GM19099 (cell line): Measurements from ENCODE around the gene IFNAR1.

Source experiments
- POLR2A ChIP-seq: IDR thresholded peaks from 3 replicates; pipeline ENCODE4 v1.6.1; 2011; ENCODE audit warnings: low read depth; ENCODE audit not compliant: insufficient read length; ENCODE audit errors: extremely low read depth

Gene IFNAR1

GRCh38 chr21:33325222-33326067, 675 bp downstream of the IFNAR1 start:
- TF ChIP-seq POLR2A, result no peak

GRCh38 chr21:33327326-33327725, 2.6 kb downstream of the IFNAR1 start:
- no peak for TF ChIP-seq POLR2A

- no peak for TF ChIP-seq POLR2A
These were observed 3.1 kb downstream of the IFNAR1 start for GRCh38 chr21:33327792-33328433.

DNA sequence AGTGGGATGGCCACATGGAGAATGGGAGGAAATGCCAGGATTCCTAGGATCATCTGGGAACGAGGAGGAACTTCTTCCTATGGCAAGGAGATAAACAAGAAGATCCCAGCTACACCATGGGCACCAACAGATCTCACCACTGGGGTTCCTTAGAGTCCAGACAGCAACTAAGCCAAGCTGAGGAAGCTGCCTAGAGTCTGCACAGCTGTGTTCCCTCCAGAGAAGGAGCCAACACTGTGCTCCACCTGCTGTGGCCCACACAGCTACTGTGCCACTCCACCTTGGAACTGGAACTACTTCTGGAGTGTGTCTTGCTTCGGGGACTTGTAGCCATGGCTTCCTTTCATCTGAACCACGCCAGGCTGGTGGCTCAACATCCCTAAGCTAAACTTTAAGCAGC, 6.0 kb downstream of the IFNAR1 start:
- no peak for TF ChIP-seq POLR2A

GRCh38 chr21:33332143-33332542, 7.4 kb downstream of the IFNAR1 start:
- TF ChIP-seq POLR2A, result no peak

DNA sequence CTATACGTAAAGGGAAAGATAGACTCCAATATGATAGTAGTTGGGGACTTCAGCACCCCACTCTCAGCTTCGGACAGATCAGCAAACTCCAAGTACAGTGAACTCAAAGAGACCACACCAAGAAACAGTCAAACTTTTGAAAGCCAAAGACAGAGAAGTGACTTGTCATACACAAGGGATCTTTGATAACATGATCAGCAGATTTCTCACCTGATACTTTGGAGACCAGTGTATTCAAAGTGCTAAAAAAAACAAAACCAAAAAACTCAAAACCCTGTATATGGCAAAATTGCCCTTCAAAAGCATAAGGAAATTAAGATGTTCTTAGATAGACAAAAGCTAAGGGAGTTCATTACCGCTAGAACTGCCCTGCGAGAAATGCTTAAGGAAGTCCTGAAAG, 9.4 kb downstream of the IFNAR1 start:
- TF ChIP-seq POLR2A, result no peak

GRCh38 chr21:33334824-33335223, 10.1 kb downstream of the IFNAR1 start:
- TF ChIP-seq POLR2A, result no peak

- TF ChIP-seq POLR2A, result no peak
These were observed 14.4 kb downstream of the IFNAR1 start for GRCh38 chr21:33339135-33339534.

DNA sequence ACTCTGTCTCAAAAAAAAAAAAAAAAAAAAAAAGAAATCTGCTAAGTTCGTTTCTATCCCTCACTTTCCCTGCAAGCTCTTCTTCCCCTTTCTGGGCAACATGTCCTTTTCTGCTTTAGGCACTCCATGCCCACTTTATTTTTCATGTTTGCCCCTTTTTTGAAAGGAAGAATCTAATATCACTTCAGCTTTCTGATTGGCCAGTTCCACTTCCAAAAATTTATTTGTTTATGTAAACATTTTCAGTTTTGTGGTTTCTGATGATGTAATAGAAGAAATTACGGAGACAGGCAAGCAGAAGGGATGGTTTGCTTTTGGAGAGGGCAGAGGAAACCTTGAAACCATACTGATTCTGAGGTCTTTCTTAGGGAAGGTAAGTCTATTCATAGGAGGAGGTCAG, 15.1 kb downstream of the IFNAR1 start:
- TF ChIP-seq POLR2A, result no peak

- TF ChIP-seq POLR2A, result no peak
These were observed 21.0 kb downstream of the IFNAR1 start for GRCh38 chr21:33345751-33346238.

DNA sequence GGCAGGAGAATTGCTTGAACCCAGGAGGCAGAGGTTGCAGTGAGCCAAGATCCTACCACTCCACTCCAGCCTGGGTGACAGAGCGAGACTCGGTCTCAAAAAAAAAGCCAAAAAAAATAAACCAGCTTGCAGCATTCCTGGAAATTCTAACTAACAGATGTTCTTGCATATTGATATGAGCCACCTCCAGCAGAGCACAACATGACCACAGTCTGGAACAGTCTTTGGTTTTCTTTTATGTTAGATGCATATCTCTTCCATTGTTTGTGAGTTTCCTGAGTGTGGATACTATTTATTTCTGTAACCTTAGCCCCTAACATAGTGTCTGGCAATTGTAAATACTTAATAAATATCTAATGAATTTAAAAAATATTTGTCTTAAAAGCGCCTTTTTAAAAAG, 23.9 kb downstream of the IFNAR1 start:
- no peak for TF ChIP-seq POLR2A

GRCh38 chr21:33350676-33351075, 25.9 kb downstream of the IFNAR1 start:
- no peak for TF ChIP-seq POLR2A

GRCh38 chr21:33355355-33355754, 30.6 kb downstream of the IFNAR1 start:
- TF ChIP-seq POLR2A, result no peak

GRCh38 chr21:33355996-33356395, 31.2 kb downstream of the IFNAR1 start:
- no peak for TF ChIP-seq POLR2A

DNA sequence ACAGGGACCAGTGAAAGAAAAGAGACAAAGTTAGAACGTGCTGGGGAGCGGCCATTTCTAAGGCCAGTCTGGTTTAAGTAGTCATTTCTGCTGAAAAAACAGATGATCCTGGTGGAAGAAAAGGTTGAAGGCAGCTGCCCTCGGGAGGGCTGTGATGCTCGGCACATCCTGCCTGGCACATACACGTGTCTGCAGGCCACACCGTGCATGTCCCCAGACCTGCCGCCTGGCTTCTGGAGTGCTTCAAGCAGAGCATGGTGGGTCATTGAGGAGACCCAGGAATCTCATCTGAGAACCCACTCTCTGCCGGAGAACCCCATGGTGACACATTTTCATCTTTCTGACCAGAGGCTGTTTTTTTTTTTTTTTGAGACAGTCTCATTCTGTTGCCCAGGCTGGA, 32.4 kb downstream of the IFNAR1 start:
- TF ChIP-seq POLR2A, result no peak

DNA sequence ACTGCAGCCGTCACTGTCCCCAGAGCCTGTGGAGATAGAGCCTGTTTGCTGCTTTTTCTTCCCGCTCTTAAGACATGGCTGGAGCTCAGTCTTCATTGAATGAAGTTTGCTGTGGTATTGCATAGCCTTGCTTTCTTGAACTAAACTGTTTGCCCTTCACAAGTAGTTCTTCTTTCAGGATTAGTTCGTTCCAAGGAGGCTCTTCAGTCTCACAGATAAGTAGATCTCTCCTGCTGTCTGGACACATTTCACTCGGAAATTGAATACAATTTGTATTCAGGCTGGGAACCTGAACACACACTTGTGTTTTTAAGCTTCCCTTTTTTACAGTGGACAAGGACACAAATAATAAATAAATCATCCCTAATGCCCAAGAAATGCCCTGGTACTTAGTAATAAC, 34.7 kb downstream of the IFNAR1 start:
- TF ChIP-seq POLR2A, result no peak
